ENCODE results near the gene PARP1.

Gene PARP1

DNA sequence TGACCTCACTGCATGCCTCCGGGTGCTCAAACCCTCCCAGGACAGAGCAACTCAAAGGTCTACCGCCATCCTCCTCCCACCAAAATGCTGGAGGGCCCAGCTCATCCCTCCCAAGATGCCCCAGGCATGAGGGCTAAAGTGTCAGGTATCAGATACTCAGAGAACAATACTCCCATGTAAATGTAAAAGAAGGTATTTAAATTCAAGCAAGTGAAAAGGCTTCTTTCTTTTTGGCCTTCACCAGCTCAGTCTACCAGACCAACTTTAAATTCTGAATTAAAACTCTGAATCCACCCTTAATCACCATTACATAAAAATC, 3.0 kb downstream of the PARP1 start:
- FAIRE-seq = no peak

- no peak for FAIRE-seq
Measured at GRCh38 chr1:226404063-226404903, 3.6 kb downstream of the PARP1 start.

DNA sequence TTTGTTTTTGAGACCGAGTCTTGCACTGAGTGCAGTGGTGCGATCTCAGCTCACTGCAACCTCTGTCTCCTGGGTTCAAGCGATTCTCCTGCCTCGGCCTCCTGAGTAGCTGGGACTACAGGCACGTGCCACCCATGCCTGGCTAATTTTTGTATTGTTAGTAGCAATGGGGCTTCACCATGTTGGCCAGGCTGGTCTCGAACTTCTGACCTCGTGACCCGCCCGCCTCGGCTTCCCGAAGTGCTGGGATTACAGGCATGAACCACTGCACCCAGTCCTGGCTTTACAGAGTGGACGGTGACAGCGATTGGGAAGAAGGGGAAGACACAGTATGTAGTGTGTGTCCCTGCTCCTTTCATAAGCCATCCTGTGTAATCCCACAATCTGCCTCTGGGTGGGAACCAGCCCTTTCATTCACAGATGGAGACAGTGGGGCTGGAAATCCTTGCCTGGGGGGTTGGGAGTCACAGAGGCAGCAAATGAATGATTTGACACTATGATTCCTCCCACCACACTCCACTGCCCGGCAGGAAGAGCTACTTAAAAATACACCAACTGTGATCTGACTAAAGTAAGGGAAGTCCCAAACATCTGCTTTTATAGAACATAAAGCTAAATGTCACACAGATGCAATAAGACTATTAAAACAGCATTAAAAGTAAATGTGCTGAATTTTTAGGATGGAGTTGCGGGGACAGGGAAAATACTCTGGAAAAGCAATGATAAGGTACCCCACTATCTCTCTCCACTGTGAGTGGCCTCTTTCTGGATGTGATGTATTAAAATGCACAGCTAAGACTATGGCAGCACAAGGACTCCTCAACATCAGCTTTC, 4.5 kb downstream of the PARP1 start:
- no peak for FAIRE-seq

GRCh38 chr1:226402739-226403165, 5.1 kb downstream of the PARP1 start:
- FAIRE-seq = no peak

DNA sequence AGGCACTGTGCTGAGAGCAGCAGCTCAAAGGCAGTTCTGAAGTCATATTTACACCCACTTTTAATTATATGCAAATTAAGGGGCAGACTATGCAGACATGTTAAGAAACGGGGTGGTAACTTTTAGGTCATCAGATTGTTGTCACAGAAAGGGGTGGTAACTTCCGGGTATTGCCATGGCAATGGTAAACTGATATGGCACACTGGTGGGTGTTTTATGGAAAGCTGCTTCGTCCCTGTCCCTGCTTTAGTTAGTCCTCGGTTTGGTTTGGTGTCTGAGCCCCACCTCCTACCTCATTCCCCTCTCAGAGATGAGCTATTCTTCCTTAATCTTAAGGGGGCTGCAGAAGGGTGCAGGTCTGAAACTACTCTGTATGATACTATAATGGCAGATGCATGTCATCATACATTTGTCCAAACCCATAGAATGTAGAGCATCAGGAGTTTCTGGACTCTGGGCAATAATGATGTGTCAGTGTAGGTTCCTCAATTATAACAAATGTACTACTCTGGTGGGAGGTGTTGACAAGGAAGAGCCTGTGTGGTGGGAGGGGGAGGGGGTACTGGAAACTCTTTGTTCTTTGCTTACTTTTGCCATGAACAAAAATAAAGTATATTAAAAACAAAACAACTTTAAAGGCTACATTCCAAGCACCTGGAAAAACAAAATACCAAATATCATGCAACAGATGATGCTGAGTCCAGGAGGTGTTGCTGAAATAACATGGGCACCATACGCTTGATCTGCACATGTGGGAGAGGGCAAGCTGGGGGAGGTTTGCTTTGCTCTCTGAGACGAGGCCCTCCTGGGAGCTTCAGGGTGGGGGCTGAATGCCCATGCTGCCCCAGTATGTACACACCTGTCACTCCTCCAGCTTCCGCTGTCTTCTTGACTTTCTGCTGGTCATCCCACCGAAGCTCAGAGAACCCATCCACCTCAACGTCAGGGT, 6.3 kb downstream of the PARP1 start:
- FAIRE-seq = no peak

DNA sequence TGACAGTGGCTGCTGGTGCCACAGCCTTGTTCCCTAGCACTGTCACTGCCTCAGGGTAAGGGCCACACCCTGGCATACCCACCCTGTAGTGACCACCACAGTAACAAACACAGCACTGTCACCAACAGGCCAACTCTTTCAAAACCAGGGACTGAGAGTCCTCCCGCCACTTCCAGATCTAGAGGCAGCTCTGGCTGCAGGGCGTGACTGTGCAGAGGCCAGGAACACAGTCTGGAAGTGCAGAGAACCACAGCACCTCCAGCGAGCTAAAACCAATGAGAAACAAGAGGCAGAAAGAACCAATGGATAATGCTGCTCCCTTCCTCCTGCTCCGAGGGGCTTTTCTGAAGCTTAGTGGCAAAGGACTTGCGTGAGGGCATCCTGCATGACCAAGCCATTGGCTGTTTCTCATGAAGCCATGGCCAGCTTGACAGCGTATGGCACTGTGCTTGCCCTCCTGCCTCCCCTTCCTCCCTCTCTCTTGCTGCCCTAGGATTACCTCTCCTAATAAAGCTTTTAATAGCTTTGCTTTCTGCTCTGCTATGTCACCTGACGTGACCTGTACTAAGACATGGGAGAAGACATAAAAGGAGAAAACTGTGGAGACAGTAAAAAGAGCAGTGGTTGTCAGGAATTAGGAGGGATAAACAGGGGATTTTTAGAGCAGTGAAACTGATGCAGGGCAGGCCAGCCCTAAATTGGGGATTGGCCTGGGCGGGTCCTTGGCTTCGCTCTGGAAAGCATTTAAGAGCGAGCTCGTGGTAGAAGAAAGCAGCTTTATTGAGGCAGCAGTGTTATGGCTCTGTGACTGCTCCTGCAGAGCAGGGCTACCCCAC, 7.2 kb downstream of the PARP1 start:
- FAIRE-seq = no peak

DNA sequence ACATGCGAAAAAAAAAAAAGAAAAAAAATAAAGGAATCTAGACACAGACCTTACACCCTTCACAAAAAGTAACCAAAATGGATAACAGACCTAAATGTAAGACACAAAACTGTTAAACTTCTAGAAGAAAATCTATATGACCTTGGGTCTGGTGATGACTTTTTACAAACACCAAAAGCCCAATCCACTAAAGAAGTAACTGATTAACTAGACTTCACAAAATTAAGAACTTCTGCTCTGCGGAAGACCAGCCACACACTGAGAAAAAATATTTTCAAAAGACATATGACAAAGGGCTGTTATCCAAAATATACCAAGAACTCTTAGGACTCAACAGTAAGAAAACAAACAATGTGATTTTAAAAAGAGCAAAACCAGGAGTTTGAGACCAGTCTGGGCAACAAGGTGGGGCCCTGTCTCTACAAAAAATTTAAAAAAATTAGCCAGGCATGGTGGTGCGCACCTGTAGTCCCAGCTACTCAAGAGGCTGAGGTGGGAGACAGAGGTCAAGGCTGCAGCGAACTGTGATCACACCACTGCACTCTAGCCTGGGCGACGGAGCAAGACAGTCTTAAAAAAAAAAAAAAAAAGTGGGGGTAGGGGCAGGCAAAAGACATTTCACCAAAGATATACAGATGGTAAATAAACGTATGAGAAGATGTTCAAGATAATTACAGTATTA, 9.8 kb downstream of the PARP1 start:
- no peak for FAIRE-seq

DNA sequence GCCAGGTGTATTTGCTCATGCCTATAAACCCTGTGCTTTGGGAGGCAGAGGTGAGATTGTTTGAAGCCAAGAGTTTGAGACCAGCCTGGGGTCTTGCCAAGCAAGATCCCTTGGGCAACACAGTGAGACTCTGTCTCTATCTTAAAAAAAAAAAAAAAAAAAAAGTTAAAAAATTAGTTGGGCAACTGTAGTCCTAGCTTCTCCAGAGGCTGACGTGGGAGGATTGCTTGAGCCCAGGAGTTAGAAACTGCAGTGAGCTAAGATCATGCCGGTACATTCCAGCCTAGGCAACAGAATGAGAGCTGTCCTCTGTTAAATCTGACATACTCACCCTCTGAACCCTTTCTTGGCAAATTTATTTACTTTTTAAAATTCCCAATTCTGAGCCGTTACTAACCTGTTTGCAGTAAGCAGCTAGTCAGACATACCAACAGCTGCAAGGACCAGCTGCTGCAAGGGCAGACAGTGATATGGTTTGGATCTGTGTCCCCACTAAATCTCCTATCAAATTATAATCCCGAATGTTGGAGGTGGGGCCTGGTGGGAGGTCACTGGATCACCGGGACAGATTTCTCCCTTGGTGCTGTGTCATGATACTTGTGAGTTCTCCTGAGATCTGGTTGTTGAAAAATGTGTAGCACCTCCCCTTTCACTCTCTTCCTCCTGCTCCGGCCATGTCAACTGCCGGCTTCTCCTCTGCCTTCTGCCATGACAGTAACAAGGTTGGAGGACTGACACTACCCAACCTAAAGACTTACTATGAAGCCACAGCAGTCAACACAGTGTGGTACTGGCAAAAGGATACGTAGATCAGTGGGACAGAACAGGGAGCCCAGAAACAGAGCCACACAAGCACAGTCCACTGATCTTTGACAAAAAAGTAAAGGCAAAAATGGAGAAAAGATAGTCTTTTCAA, 10.6 kb downstream of the PARP1 start:
- no peak for FAIRE-seq

DNA sequence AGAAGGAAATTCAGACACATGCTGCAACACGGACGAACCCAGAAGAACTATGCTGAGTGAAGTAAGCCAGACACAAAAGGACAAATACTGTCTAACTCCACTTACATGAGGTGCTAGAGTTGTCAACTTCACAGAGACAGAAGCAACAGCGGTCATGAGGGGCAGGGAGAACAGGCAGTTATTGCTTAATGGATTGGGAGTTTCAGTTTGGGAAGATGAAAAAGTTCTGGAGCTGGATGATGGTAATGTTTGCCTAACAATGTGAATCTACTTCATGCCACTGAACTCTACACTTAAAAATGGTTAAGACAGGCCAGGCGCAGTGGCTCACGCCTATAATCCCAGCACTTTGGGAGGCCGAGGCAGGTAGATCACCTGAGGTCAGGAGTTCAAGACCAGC, 12.1 kb downstream of the PARP1 start:
- FAIRE-seq = no peak

- no peak for FAIRE-seq
Measured at GRCh38 chr1:226394462-226394861, 13.4 kb downstream of the PARP1 start.

- no peak for FAIRE-seq
Measured at GRCh38 chr1:226390681-226391080, 17.2 kb downstream of the PARP1 start.

DNA sequence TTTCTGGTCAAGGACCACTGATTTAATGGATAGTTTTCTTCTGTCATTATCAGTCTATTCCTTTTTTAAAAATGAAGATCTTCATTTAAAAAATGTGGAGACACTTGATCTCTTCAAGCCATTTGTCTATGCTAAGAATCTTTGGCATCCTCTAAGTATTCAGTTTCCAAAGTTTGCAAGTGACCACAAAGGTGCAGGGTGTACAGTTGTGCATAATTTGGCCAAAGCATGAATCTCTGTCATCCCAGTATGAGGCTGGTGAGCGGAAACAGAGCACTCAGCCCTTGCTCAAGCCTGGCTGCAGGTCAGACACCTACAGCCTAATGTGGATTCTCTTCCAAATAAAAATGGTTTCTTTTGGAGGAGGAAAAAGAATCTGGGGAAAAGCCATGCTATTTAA, 19.8 kb downstream of the PARP1 start:
- FAIRE-seq = no peak

DNA sequence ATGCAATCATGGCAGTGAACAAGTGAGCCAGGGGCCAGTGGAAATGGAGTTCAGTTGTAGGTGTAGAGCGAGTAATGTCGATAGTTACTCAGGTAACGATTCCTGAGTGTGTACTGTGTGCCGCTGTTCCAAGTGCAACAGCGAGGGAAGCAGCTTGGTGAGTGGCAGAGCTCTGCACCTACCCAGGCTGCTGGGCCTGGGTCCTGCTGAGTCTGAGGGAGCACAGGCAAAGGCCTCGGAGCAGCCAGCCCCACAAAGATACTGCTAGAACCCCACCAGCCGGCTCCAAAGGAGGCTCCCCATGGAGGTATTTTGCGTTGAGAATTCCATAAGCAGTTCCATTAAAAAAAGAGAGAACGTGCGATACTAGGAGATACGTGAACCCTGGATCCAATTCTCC, 23.2 kb downstream of the PARP1 start:
- no peak for FAIRE-seq

- FAIRE-seq = no peak
Measured at GRCh38 chr1:226384040-226384439, 23.9 kb downstream of the PARP1 start.

GRCh38 chr1:226382030-226382429, 25.9 kb downstream of the PARP1 start:
- FAIRE-seq = no peak

GRCh38 chr1:226381226-226381998, 26.5 kb downstream of the PARP1 start:
- no peak for FAIRE-seq

GRCh38 chr1:226378071-226378470, 29.8 kb downstream of the PARP1 start:
- no peak for FAIRE-seq

DNA sequence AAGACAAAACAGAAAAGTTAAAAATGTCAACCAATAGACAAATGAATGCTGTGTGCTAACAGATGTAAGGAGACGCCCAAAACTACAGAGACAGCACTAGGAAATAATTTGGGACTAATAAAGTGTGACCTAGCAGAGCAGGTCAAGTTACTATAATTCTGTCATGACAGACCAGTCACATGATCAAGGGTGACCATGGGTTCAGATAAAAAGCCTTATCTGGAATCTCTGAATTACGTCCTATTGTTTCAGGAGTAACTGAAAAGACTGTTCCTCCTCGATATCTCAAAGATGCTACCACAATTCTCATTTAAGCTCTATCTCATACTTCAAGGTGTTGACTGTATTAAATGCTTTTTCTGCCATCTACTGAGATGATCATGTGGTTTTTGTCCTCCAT, 31.6 kb downstream of the PARP1 start:
- no peak for FAIRE-seq

- no peak for FAIRE-seq
Measured at GRCh38 chr1:226373376-226373775, 34.5 kb downstream of the PARP1 start.

- FAIRE-seq = no peak
Measured at GRCh38 chr1:226372885-226373284, 35.0 kb downstream of the PARP1 start.
